Uterus (tissue), 4 donors: ENCODE results near the gene C13orf46. TPM values are rescaled to one million over a fixed set of nuclear protein-coding genes. Genes with fewer than 3 reads are reported as not detected.

Experiments used
- DNase-seq, 2 donors: peaks; one replicate each; pipeline ENCODE4 v3.0.0-alpha.2; 2019 to 2020
- H3K27ac ChIP-seq, 2 donors: fragments of 200-600 bp; sonication (generic); 1 replicate in 1 of 2; 2 replicates in 1 of 2; pipeline ENCODE4 v1.5.1; 2016 to 2018
- H3K27me3 ChIP-seq, 2 donors: fragments of 200-600 bp; sonication (generic); one replicate each; pipeline ENCODE4 v1.5.1; 2018 to 2019; ENCODE audit warnings: control low read depth in 1 of 2
- H3K36me3 ChIP-seq, 2 donors: fragments of 200-600 bp; sonication (generic); one replicate each; pipeline ENCODE4 v1.5.1; 2019; ENCODE audit warnings: control low read depth in 1 of 2
- H3K4me1 ChIP-seq, 2 donors: fragments of 200-600 bp; sonication (generic); one replicate each; pipeline ENCODE4 v1.5.1; 2018 to 2019; ENCODE audit warnings: control low read depth in 1 of 2
- H3K4me3 ChIP-seq, 2 donors: fragments of 200-600 bp; sonication (generic); 1 replicate in 1 of 2; 2 replicates in 1 of 2; pipeline ENCODE4 v1.5.1; 2018 to 2019; ENCODE audit warnings: mild to moderate bottlenecking in 1 of 2
- H3K9me3 ChIP-seq, 2 donors: fragments of 200-600 bp; sonication (generic); one replicate each; pipeline ENCODE4 v1.5.1; 2019; ENCODE audit warnings: control low read depth in 1 of 2
- CTCF ChIP-seq, 4 experiments: fragments of 200-600 bp in 2 of 4; fragments of 450-650 bp in 2 of 4; sonication (generic) in 2 of 4; IDR thresholded peaks; one replicate each; pipeline ENCODE4 v1.5.1; 2016 to 2019; ENCODE audit warnings: antibody characterized with exemption in 4 of 4, mild to moderate bottlenecking in 2 of 4, moderate library complexity in 1 of 4
- POLR2A ChIP-seq, 2 donors: fragments of 450-650 bp; IDR thresholded peaks; one replicate each; pipeline ENCODE4 v1.6.1; 2016; ENCODE audit warnings: antibody characterized with exemption in 2 of 2, mild to moderate bottlenecking in 1 of 2, moderate library complexity in 1 of 2
- intact Hi-C: fragments of 100-400 bp; cut with DNase I; formaldehyde crosslinking; loops from one replicate; pipeline ENCODE4 v1.15.1; 2023; ENCODE audit warnings: low total_unique reads
- total RNA-seq, 4 donors: library from RNA; depleted of rRNA in 3 of 4; stranded (reverse); fragments of >200 nt in 3 of 4; gene quantifications; one replicate each; pipeline versions ENCODE4 v1.1.0 to v1.2.4, GENCODE V29; 2014 to 2023
- donor health status: DM: yes; HTN: yes; CAD: no.

C13orf46 gene
- total RNA-seq, 4 donors from 2014 or later: 0.07 to 1.7 TPM; not detected in 2

- no peaks in the 10 kb centered on the region for H3K9me3 ChIP-seq
- intact Hi-C loops: no loop called here
- no peak overlapping the region for H3K4me3 ChIP-seq
- H3K4me1 ChIP-seq: peaks cover 0 to under 1% of the 10 kb centered on the region in 2 donors
- TF ChIP-seq POLR2A (IDR thresholded peaks at IDR 0.05) (no peak), CTCF (IDR thresholded peaks at IDR 0.05) (no peak)
- no peak overlapping the region for H3K27ac ChIP-seq
- H3K27me3 ChIP-seq: no peaks in the 10 kb centered on the region
- DNase-seq: no peak
- H3K36me3 ChIP-seq: no peaks in the 10 kb centered on the region
These were observed 52.1 kb downstream of the C13orf46 start for GRCh38 chr13:113921763-113922162.

GRCh38 chr13:113920606-113921286 lies 53.1 kb downstream of the C13orf46 start:
- TF ChIP-seq CTCF (IDR thresholded peaks at IDR 0.05): no peak
- TF ChIP-seq POLR2A (IDR thresholded peaks at IDR 0.05): no peak
- DNase-seq: no peak
- Histone ChIP-seq H3K9me3 (no peaks in the 10 kb centered on the region), H3K27me3 (no peaks in the 10 kb centered on the region), H3K36me3 (no peaks in the 10 kb centered on the region), H3K4me1 (no peaks in the 10 kb centered on the region), H3K27ac (no peak overlapping the region), H3K4me3 (no peak overlapping the region)
- intact Hi-C loops: no loop called here

GRCh38 chr13:113919761-113920559 lies 53.9 kb downstream of the C13orf46 start:
- intact Hi-C loops: no loop called here
- DNase-seq: no peak

GRCh38 chr13:113918981-113919701 lies 54.7 kb downstream of the C13orf46 start:
- no peak for TF ChIP-seq CTCF (IDR thresholded peaks at IDR 0.05)
- TF ChIP-seq POLR2A (IDR thresholded peaks at IDR 0.05): no peak
- DNase-seq: no peak
- Histone ChIP-seq H3K27ac (no peak overlapping the region), H3K4me1 (no peaks in the 10 kb centered on the region), H3K9me3 (no peaks in the 10 kb centered on the region), H3K27me3 (no peaks in the 10 kb centered on the region), H3K4me3 (no peak overlapping the region), H3K36me3 (no peaks in the 10 kb centered on the region)
- intact Hi-C loops: no loop called here

More at GRCh38 chr13:113919761-113920559, 53.9 kb downstream of the C13orf46 start:
- H3K9me3 ChIP-seq: no peaks in the 10 kb centered on the region
- TF ChIP-seq POLR2A (IDR thresholded peaks at IDR 0.05) (no peak), CTCF (IDR thresholded peaks at IDR 0.05) (no peak)
- no peak overlapping the region for H3K4me3 ChIP-seq
- H3K36me3 ChIP-seq: no peaks in the 10 kb centered on the region
- no peaks in the 10 kb centered on the region for H3K27me3 ChIP-seq
- no peaks in the 10 kb centered on the region for H3K4me1 ChIP-seq
- H3K27ac ChIP-seq: no peak overlapping the region
